HG02885 (cell line): ENCODE data around the gene LOXL4.

ENCODE experiments used
- ATAC-seq: cut with Tn5 transposase; IDR thresholded peaks from one replicate; pipeline ENCODE4 v1.9.1; 2021; ENCODE audit warnings: mild to moderate bottlenecking; ENCODE audit not compliant: unreplicated experiment, poor library complexity

The LOXL4 gene

DNA sequence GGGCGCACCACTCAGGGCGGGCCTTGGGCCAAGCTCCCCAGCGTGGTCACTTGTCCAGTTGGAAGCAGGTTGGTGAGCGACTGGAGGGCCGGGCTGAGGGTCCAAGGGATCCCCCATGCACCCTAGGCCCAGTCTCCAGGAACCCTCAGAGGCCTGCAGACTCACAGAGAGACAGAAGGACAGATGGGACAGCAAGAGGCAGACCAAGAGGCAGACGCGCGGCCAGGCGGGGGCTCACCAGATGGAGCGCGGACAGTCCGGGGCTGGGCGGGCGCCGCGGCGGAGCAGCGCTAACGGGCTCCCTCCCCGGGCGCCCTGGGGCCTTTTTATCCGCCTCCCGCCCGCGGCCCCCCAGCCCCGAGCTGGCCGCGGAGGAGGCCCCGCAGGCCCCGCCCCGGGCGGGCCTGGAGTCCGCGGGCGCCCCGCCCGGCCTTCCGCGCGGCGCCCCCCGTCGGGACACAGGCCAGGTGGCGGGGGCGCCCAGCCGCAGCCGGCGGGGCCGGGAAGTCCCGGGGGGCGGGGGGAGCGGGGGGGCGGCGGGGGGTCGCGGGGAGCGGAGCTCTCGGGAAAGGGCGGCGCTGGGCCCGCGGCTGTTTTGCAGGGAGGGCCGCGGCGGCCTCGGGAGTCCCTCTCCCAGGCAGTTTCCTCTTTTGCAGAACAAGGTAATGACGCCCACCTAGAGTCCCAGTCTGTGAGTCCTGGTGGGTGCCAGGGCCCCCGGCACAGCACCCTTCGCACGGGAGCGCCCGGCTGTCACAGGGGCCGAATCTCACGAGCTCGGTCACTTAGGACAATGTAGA is at the start of gene LOXL4:
LOXL4 (minus strand) TSS at position 301 of the 800 bp plus-strand sequence. CDS start 5,175 bp downstream, outside the sequence.
- ATAC-seq: no peak

GRCh38 chr10:98316661-98317060 is 48.7 kb upstream of the LOXL4 start:
- ATAC-seq: no peak

- ATAC-seq: no peak
These were observed 48.2 kb upstream of the LOXL4 start for GRCh38 chr10:98316170-98316569.

- ATAC-seq: no peak
These were observed 46.7 kb upstream of the LOXL4 start for GRCh38 chr10:98314532-98315284.

DNA sequence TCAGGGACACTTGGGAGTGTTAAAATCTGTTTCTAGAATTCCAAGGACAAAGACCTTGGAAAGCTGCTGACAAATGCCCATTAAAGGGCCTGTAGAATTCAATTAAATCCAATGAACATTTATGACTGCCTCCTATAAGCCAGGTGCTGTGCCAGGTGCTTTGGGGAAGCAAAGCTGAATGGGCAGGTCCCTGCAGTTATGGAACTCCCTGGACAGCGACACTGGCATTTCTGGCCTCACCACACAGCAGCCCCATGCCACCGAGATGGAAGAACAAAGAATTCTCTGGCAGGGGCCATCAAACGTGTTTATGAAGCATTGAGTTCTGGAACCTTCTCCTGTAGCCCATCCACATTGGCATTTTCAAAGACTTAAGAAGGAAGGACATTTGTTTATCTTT is 45.6 kb upstream of the LOXL4 start:
- no peak for ATAC-seq

- ATAC-seq: no peak
These were observed 44.8 kb upstream of the LOXL4 start for GRCh38 chr10:98312822-98313221.

GRCh38 chr10:98312349-98312748 is 44.4 kb upstream of the LOXL4 start:
- no peak for ATAC-seq

DNA sequence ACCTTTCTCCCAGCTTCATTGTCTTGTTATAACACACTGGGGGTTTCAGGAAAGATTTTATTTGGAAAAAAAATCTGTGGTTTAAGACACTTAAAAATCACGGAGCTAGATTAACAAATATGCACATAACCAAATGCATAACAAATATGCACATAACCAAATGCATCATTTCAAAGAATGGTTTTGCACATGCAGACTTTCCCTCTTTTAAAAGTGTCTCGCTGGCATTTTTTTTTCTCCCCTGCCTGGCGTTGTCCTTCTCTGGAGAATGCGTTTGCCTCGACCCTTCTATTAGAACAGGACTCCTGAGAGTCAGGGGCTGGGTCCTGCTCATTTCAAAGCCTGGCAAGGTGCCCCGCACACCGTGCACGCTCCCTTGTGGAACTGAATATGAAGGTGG is 42.7 kb upstream of the LOXL4 start:
- ATAC-seq: no peak

DNA sequence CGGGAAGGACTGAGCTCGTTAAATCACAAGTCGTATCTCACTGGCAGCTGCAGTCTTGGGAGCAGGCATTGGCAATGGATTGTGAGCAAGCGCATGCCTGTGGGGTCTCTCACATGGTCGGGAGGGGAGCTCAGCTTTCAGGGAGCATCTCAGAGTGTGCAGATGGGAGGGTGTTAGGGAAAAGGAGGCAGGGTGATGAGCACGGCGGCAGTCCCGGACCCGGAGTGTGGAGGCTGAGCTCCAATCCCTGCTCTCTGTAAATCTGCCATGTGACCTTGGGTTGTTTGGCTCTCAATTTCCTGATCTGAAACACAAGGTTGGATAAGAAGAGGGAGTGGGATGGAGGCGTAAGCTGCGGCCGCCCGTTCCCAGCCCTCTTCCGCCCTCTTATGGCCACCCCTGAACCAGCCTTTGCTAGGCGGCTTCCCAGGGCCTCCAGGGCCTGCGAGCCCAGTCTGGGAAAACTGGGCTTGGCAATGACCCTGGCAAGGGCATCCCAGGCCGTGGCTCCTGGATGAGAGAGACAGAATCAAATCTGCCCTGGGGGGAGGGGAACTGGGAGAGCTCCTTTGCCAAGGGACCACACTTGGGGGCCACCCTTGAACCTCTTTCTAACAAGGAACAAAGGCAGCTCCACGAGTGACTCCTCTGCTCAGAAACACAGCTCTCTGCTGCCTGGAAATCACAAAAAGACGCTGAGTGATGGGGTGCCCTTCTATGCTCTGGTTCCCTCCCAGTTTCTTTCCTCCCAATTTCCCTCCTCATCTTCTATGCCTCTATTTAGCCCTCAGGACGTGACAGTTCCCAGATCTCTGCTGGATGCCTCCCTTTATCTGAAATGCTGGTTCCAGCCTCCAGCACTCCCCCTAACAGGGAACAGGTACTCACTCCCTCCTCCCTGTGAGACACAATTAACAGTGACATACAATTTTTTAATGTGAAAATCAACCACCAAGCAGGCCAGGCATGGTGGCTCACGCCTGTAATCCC is 41.7 kb upstream of the LOXL4 start:
- peak; percentile 43 for ATAC-seq

GRCh38 chr10:98308669-98309365 is 40.8 kb upstream of the LOXL4 start:
- ATAC-seq: no peak

DNA sequence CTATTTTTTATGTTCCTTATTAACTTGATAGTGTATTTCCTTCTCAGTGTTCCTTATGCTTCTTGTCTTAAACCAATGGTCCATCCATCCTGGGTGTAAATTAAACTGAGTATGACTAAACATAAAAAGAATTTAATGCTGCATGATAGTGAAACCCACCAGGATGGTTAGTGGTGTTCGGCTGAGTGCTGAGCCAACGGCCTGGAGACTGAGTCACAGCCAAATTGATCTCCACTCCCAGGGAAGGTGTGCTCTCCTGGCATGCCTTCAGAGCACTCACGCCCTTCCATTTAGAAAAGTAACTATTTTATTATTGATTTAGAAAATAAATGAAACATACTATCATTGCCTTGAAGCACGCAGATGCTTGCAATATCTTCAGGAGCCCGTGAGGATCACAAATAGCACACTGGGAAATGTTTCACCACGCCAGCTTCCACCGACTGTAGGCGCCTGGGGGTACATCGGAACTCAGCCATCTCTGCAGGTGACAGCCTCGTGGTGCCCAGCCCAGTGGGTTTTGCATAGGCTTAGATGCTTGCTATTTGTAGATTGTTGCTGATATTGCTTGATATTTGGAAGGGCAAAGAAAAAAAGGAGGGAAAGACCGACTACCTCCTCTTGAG is 40.0 kb upstream of the LOXL4 start:
- no peak for ATAC-seq

DNA sequence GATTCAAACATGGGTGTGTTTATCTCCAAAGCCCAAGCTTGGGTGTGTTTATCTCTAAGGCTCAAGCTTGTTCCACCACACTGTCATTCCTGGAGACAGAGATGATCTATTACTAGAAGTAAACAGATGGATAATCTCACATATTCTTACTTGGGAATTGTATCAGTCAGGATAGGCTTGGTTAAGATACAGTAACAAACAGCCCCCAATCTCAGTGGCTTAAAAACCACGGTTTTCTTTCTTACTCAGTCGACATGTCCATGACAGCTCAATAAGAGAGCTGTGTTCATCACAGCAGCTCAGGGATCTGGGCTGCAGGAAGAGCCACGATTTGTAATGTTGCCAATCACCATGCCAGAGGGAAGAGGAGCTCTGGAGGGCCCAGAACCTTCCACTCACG is 38.5 kb upstream of the LOXL4 start:
- no peak for ATAC-seq

- ATAC-seq: no peak
These were observed 35.6 kb upstream of the LOXL4 start for GRCh38 chr10:98303569-98303968.

DNA sequence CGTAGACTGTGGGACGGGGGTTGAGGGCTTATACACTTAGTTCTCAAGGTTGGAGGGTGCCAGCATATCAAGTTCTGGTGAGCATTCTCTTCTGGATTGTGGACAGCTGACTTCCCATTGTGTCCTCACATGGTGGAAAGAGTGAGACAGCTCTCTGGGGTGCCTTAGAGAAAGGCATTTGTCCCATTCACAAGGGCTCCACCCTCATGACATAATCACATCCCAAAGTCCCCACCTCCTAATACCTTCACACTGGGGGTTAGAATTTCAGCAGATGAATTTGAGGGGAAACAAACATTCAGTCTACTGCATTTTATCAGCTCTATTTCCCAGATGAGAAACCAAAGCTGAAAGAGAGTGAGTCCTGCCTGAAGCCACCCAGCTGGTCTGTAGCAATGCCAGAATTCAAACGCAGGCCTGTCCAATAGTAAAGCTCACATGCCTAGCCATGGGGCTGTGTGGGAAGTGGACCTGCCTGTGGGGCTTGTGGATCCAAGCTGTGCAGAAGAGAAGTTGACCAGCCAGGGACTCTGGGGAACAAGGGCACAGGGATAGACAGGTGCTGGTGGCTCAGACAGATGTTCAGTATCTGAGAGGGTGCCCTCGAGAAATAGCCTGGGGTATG is 34.9 kb upstream of the LOXL4 start:
- ATAC-seq: no peak

- no peak for ATAC-seq
These were observed 33.8 kb upstream of the LOXL4 start for GRCh38 chr10:98301664-98302319.

DNA sequence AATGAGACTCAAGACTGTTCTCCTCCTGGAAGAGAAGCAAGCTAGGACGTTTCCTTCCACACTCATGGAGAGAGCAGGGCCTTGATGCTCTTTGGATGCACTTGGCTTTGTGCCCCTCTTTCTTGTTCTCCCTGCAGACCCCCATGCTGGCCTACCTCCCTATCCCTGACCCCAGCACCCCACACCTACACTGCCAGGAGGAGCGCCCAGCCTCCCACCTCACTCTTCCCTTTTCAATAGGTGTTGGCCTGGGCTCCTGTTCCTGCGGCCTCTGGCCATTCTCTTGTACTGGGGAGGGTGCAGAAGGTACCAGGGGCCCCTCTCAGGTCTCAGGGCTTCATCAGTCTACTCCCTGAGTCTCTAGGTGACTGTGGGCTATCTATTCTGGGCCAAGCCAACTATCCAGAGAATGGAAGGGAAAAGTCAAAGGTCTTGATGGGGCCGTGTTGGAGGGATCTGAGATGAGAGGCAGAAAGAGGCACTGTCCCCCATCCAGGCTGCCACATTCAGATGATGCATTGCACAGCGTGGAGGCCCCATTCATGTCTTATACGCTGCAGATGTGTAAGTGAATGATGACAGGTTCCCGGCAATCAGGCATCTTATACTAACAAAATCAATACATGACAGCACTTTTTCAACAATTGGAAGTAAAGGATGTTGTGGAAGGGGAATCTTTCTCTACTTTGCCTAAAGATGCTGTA is 32.7 kb upstream of the LOXL4 start:
- no peak for ATAC-seq

- ATAC-seq: no peak
These were observed 31.3 kb upstream of the LOXL4 start for GRCh38 chr10:98299341-98299740.

DNA sequence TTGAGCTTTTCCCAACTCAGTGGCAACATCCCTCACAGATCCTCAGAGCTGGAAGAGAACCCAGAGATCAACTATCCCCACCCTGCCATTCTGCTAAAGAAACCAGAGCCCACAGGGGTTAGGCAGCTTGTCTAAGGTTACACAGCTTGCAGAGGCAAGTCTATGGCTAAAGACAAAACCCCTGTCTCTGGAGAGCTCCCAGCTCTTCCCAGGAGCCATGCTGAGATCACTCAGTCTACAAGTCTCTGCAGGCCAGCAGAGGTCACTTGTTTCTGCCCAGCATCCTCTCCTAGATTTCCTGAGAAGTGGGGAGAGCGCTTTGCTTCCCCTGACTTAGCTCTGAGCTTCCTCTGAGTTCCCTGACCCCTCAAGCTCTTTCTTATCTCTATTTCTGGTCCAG is 28.5 kb upstream of the LOXL4 start:
- no peak for ATAC-seq
